ENCODE results near the gene GAMT.

GRCh38 chr19:1360126-1360817, 41.1 kb downstream of the GAMT start:
- TF ChIP-seq, protein P1, sequence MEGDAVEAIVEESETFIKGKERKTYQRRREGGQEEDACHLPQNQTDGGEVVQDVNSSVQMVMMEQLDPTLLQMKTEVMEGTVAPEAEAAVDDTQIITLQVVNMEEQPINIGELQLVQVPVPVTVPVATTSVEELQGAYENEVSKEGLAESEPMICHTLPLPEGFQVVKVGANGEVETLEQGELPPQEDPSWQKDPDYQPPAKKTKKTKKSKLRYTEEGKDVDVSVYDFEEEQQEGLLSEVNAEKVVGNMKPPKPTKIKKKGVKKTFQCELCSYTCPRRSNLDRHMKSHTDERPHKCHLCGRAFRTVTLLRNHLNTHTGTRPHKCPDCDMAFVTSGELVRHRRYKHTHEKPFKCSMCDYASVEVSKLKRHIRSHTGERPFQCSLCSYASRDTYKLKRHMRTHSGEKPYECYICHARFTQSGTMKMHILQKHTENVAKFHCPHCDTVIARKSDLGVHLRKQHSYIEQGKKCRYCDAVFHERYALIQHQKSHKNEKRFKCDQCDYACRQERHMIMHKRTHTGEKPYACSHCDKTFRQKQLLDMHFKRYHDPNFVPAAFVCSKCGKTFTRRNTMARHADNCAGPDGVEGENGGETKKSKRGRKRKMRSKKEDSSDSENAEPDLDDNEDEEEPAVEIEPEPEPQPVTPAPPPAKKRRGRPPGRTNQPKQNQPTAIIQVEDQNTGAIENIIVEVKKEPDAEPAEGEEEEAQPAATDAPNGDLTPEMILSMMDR (IDR thresholded peaks at IDR 0.05), result no peak
- TF ChIP-seq POLR2A (IDR thresholded peaks at IDR 0.05), result no peak
